WTC11 (cell line): ENCODE results near the gene C2orf80.

Experiments used
- ESRRA ChIP-seq: sonication (generic); formaldehyde crosslinking; IDR thresholded peaks from 2 replicates; pipeline ENCODE4 v1.8.1; 2022; ENCODE audit warnings: mild to moderate bottlenecking, missing genetic modification reagents, borderline replicate concordance
- NFYB ChIP-seq: sonication (generic); formaldehyde crosslinking; conservative IDR thresholded peaks from 2 replicates; pipeline ENCODE4 v1.8.0; 2022; ENCODE audit warnings: low read depth, missing genetic modification reagents
- NR3C1 ChIP-seq: sonication (generic); formaldehyde crosslinking; conservative IDR thresholded peaks from 2 replicates; pipeline ENCODE4 v1.8.1; 2023; ENCODE audit warnings: low read depth, mild to moderate bottlenecking, missing genetic modification reagents
- RELA ChIP-seq: sonication (generic); formaldehyde crosslinking; IDR thresholded peaks from 2 replicates; pipeline ENCODE4 v1.8.1; 2022; ENCODE audit warnings: missing genetic modification reagents, mild to moderate bottlenecking, borderline replicate concordance
- SP1 ChIP-seq: sonication (generic); formaldehyde crosslinking; conservative IDR thresholded peaks from 2 replicates; pipeline ENCODE4 v1.8.1; 2022; ENCODE audit warnings: missing genetic modification reagents
- TF ChIP-seq, protein P1 (sequence below): sonication (generic); formaldehyde crosslinking; IDR thresholded peaks from 2 replicates; pipeline ENCODE4 v1.8.0; 2022; ENCODE audit warnings: mild to moderate bottlenecking, missing genetic modification reagents
- TF ChIP-seq, protein P2 (sequence below): sonication (generic); formaldehyde crosslinking; IDR thresholded peaks from 2 replicates; pipeline ENCODE4 v1.8.1; 2022; ENCODE audit warnings: low read depth, missing genetic modification reagents, borderline replicate concordance
- TF ChIP-seq, protein P3 (sequence below): fragments of 200-600 bp; IDR thresholded peaks from 2 replicates; pipeline ENCODE4 v1.8.0; 2022; ENCODE audit warnings: antibody characterized with exemption
- TF ChIP-seq, protein P4 (sequence below): fragments of 250-450 bp; sonication (Bioruptor Pico); conservative IDR thresholded peaks from 2 replicates; pipeline ENCODE4 v1.9.0; 2021; ENCODE audit warnings: mild to moderate bottlenecking
- TF ChIP-seq, protein P5 (sequence below): fragments of 250-450 bp; sonication (Bioruptor Pico); IDR thresholded peaks from 2 replicates; pipeline ENCODE4 v1.9.0; 2021; ENCODE audit warnings: mild to moderate bottlenecking, borderline replicate concordance

DNA sequence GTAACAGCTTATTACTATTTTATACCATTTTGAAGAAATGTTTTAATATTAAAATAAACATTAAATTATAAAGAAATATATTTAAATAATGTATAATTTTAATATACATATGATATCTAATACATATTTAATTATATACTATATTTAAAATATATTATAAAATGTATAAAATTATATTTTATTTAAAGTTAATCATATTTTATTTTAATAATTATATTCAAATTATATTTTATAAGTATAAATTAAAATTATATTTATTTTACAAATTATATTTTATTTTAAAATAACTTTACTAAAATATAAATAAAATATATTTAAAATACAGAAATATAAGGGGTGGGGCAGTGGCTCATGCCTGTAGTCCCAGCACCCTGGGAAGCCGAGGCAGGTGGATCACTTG is 67.6 kb downstream of the C2orf80 start:
- TF ChIP-seq NR3C1 (CRISPR knock-in tag): no peak
- TF ChIP-seq, protein P1, sequence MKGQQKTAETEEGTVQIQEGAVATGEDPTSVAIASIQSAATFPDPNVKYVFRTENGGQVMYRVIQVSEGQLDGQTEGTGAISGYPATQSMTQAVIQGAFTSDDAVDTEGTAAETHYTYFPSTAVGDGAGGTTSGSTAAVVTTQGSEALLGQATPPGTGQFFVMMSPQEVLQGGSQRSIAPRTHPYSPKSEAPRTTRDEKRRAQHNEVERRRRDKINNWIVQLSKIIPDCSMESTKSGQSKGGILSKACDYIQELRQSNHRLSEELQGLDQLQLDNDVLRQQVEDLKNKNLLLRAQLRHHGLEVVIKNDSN (CRISPR knock-in tag): no peak
- no peak for TF ChIP-seq RELA (CRISPR knock-in tag)
- TF ChIP-seq SP1 (CRISPR knock-in tag): no peak
- TF ChIP-seq, protein P2, sequence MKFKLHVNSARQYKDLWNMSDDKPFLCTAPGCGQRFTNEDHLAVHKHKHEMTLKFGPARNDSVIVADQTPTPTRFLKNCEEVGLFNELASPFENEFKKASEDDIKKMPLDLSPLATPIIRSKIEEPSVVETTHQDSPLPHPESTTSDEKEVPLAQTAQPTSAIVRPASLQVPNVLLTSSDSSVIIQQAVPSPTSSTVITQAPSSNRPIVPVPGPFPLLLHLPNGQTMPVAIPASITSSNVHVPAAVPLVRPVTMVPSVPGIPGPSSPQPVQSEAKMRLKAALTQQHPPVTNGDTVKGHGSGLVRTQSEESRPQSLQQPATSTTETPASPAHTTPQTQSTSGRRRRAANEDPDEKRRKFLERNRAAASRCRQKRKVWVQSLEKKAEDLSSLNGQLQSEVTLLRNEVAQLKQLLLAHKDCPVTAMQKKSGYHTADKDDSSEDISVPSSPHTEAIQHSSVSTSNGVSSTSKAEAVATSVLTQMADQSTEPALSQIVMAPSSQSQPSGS (CRISPR knock-in tag): no peak
- TF ChIP-seq, protein P3, sequence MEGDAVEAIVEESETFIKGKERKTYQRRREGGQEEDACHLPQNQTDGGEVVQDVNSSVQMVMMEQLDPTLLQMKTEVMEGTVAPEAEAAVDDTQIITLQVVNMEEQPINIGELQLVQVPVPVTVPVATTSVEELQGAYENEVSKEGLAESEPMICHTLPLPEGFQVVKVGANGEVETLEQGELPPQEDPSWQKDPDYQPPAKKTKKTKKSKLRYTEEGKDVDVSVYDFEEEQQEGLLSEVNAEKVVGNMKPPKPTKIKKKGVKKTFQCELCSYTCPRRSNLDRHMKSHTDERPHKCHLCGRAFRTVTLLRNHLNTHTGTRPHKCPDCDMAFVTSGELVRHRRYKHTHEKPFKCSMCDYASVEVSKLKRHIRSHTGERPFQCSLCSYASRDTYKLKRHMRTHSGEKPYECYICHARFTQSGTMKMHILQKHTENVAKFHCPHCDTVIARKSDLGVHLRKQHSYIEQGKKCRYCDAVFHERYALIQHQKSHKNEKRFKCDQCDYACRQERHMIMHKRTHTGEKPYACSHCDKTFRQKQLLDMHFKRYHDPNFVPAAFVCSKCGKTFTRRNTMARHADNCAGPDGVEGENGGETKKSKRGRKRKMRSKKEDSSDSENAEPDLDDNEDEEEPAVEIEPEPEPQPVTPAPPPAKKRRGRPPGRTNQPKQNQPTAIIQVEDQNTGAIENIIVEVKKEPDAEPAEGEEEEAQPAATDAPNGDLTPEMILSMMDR: no peak
- TF ChIP-seq, protein P4, sequence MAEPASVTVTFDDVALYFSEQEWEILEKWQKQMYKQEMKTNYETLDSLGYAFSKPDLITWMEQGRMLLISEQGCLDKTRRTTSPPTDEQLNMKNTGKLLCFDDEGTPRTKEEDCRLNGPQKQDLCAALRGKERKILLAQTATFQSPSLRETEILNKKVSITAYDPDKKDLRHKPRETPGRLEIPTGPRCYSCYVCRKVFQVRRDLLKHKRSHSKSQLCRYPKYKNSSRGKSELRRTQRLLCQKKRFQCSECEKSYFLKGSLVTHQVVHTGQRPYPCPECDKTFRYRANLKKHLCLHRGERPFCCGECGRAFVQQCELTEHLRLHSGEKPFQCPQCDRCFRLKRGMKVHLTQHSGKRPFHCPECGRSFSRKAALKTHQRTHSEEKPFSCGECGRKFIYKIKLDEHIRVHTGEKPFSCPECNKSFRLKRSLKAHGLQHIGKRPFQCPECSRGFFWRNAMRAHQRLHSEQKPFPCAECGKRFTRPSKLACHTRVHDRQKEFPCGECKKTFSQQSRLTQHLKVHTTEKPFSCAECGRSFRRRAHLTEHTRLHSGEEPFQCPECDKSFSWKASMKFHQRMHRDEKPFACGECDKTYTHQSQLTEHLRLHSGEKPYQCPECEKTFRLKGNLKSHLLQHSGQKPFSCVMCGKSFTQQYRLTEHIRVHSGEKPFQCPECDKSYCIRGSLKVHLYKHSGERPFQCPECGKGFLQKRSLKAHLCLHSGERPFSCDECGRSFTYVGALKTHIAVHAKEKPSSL: no peak
- TF ChIP-seq ESRRA (CRISPR knock-in tag): no peak
- TF ChIP-seq, protein P5, sequence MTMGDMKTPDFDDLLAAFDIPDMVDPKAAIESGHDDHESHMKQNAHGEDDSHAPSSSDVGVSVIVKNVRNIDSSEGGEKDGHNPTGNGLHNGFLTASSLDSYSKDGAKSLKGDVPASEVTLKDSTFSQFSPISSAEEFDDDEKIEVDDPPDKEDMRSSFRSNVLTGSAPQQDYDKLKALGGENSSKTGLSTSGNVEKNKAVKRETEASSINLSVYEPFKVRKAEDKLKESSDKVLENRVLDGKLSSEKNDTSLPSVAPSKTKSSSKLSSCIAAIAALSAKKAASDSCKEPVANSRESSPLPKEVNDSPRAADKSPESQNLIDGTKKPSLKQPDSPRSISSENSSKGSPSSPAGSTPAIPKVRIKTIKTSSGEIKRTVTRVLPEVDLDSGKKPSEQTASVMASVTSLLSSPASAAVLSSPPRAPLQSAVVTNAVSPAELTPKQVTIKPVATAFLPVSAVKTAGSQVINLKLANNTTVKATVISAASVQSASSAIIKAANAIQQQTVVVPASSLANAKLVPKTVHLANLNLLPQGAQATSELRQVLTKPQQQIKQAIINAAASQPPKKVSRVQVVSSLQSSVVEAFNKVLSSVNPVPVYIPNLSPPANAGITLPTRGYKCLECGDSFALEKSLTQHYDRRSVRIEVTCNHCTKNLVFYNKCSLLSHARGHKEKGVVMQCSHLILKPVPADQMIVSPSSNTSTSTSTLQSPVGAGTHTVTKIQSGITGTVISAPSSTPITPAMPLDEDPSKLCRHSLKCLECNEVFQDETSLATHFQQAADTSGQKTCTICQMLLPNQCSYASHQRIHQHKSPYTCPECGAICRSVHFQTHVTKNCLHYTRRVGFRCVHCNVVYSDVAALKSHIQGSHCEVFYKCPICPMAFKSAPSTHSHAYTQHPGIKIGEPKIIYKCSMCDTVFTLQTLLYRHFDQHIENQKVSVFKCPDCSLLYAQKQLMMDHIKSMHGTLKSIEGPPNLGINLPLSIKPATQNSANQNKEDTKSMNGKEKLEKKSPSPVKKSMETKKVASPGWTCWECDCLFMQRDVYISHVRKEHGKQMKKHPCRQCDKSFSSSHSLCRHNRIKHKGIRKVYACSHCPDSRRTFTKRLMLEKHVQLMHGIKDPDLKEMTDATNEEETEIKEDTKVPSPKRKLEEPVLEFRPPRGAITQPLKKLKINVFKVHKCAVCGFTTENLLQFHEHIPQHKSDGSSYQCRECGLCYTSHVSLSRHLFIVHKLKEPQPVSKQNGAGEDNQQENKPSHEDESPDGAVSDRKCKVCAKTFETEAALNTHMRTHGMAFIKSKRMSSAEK (CRISPR knock-in tag): no peak
- TF ChIP-seq NFYB: no peak
